KMS-11 (cell line): ENCODE measurements around the gene CPNE5.

Experiments used
- H2AFZ ChIP-seq: fragments of 200-600 bp; sonication (generic); 2 replicates; pipeline ENCODE4 v1.6.1; 2016; ENCODE audit warnings: antibody characterized with exemption, mixed run types, low read depth
- H3K27ac ChIP-seq: fragments of 200-600 bp; sonication (generic); 2 replicates; pipeline ENCODE4 v1.6.1; 2016; ENCODE audit warnings: mild to moderate bottlenecking, mixed run types
- H3K27me3 ChIP-seq: fragments of 200-600 bp; sonication (generic); 2 replicates; pipeline ENCODE4 v1.6.1; 2017; ENCODE audit warnings: mild to moderate bottlenecking, low read depth, mixed run types, moderate library complexity; ENCODE audit not compliant: insufficient read depth
- H3K36me3 ChIP-seq: fragments of 200-600 bp; sonication (generic); 2 replicates; pipeline ENCODE4 v1.6.1; 2017; ENCODE audit warnings: mild to moderate bottlenecking, mixed run types; ENCODE audit not compliant: insufficient read depth
- H3K4me1 ChIP-seq: fragments of 200-600 bp; sonication (generic); 2 replicates; pipeline ENCODE4 v1.6.1; 2016; ENCODE audit warnings: mild to moderate bottlenecking, low read depth, mixed run types; ENCODE audit not compliant: poor library complexity, severe bottlenecking
- H3K4me2 ChIP-seq: fragments of 200-600 bp; sonication (generic); 2 replicates; pipeline ENCODE4 v1.7.0; 2016; ENCODE audit warnings: mild to moderate bottlenecking, mixed run types
- H3K4me3 ChIP-seq: fragments of 200-600 bp; sonication (generic); IDR thresholded peaks from 2 replicates; pipeline ENCODE4 v1.6.1; 2017; ENCODE audit warnings: low read depth, low read length, mixed read lengths; ENCODE audit not compliant: insufficient read depth
- H3K79me2 ChIP-seq: fragments of 200-600 bp; sonication (generic); 2 replicates; pipeline ENCODE4 v1.6.1; 2016; ENCODE audit warnings: low read depth, mixed run types; ENCODE audit not compliant: insufficient read depth
- H3K9ac ChIP-seq: fragments of 200-600 bp; sonication (generic); 2 replicates; pipeline ENCODE4 v1.6.1; 2016; ENCODE audit warnings: mild to moderate bottlenecking, mixed run types
- H4K20me1 ChIP-seq: fragments of 200-600 bp; sonication (generic); 2 replicates; pipeline ENCODE4 v1.6.1; 2016; ENCODE audit warnings: mild to moderate bottlenecking, mixed run types; ENCODE audit not compliant: insufficient read depth
- TF ChIP-seq, protein P1 (sequence below): fragments of 200-600 bp; sonication (generic); conservative IDR thresholded peaks from 2 replicates; pipeline ENCODE4 v1.6.1; 2017; ENCODE audit warnings: low read depth, mild to moderate bottlenecking, antibody characterized with exemption, low read length, moderate library complexity, mixed read lengths

CPNE5 gene

DNA sequence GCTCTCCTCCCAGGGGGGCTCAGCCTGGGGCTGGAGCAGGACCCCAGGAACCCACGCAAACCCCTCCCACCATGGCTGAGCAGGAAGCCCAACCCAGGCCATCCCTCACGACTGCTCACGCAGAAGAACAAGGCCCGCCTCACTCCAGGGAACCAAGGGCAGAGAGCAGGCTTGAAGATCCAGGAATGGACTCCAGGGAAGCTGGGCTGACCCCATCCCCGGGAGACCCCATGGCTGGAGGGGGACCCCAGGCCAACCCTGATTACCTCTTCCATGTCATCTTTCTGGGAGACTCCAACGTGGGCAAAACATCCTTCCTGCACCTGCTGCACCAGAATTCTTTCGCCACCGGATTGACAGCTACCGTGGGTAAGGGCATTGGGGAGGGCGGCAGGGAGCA is 116.9 kb downstream of the CPNE5 start:
- H3K27me3 ChIP-seq: no peaks in the 10 kb centered on the region
- H3K79me2 ChIP-seq: no peaks in the 10 kb centered on the region
- no peak overlapping the region for H3K4me2 ChIP-seq
- TF ChIP-seq, protein P1, sequence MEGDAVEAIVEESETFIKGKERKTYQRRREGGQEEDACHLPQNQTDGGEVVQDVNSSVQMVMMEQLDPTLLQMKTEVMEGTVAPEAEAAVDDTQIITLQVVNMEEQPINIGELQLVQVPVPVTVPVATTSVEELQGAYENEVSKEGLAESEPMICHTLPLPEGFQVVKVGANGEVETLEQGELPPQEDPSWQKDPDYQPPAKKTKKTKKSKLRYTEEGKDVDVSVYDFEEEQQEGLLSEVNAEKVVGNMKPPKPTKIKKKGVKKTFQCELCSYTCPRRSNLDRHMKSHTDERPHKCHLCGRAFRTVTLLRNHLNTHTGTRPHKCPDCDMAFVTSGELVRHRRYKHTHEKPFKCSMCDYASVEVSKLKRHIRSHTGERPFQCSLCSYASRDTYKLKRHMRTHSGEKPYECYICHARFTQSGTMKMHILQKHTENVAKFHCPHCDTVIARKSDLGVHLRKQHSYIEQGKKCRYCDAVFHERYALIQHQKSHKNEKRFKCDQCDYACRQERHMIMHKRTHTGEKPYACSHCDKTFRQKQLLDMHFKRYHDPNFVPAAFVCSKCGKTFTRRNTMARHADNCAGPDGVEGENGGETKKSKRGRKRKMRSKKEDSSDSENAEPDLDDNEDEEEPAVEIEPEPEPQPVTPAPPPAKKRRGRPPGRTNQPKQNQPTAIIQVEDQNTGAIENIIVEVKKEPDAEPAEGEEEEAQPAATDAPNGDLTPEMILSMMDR: no peak
- no peak overlapping the region for H3K4me3 ChIP-seq
- no peak overlapping the region for H3K27ac ChIP-seq
- no peak overlapping the region for H3K9ac ChIP-seq
- no peaks in the 10 kb centered on the region for H4K20me1 ChIP-seq
- H3K4me1 ChIP-seq: no peaks in the 10 kb centered on the region
- H2AFZ ChIP-seq: no peak overlapping the region
- H3K36me3 ChIP-seq: no peaks in the 10 kb centered on the region

DNA sequence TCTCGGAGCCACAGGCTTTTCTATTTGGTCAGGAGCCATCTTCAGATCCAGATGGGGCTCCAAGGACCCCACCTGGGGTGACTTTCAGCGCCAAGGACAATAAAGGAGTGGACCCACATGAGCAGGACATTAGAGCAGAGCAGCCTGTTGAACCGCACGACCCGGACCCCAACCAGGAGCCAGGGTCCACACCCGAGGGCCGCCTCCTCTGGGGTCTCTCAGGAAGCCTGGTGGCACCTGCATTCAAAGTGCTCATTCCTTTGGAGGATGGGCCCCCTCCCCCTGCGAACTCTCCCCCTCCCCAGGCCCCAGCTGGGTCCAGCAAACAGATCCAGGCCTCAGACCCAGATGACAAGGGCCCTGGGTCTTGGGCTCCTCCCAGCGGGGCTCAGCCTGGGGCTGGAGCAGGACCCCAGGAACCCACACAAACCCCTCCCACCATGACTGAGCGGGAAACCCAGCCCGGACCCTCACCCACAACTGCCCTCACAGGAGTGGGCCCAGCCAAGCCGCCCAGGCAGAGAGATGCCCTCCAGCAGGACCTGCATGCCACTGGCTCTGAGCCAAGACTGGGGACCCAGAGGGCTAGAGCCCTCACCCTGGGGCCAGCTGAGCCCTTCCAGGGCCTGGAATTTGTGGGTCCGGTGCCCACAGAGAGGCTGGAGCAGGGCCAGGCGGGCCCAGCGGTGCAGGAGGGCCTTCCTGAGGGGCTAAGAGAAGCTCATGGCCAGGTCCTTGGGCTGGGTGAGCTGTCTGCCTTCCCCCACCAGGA is 117.7 kb downstream of the CPNE5 start:
- Histone ChIP-seq H3K27ac (no peak overlapping the region), H3K4me3 (no peak overlapping the region), H3K27me3 (no peaks in the 10 kb centered on the region), H4K20me1 (no peaks in the 10 kb centered on the region), H3K4me1 (no peaks in the 10 kb centered on the region), H3K4me2 (no peak overlapping the region), H3K36me3 (no peaks in the 10 kb centered on the region), H2AFZ (no peak overlapping the region), H3K9ac (no peak overlapping the region), H3K79me2 (no peaks in the 10 kb centered on the region)
- TF ChIP-seq, protein P1: no peak

- Histone ChIP-seq H3K79me2 (no peaks in the 10 kb centered on the region), H3K4me2 (no peak overlapping the region), H3K4me1 (no peaks in the 10 kb centered on the region), H4K20me1 (no peaks in the 10 kb centered on the region), H3K4me3 (no peak overlapping the region), H3K36me3 (no peaks in the 10 kb centered on the region), H3K9ac (no peak overlapping the region), H3K27ac (no peak overlapping the region), H3K27me3 (no peaks in the 10 kb centered on the region), H2AFZ (no peak overlapping the region)
- TF ChIP-seq, protein P1: no peak
Measured at GRCh38 chr6:36720251-36721141, 118.7 kb downstream of the CPNE5 start.

DNA sequence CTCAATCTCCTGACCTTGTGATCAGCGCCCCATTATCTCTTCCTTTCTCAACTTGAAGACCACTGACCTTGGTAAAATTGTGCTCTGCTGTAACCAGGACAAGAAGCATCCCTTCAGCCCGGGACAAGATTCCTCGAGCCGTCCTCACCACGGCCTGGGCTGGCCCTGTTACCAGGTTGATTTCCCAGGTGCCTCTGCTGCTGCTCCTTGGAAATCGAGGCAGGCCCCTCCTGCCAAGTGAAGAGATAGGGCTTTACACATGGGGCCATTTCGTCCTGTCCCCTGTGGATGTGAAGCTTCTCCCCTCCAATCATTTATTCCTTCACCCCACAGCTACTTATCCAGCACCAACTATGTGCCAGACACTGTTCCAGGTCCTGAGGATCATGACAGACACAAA is 120.1 kb downstream of the CPNE5 start:
- Histone ChIP-seq H3K27ac (no peak overlapping the region), H3K27me3 (no peaks in the 10 kb centered on the region), H4K20me1 (no peaks in the 10 kb centered on the region), H2AFZ (no peak overlapping the region), H3K4me2 (no peak overlapping the region), H3K79me2 (no peaks in the 10 kb centered on the region), H3K36me3 (no peaks in the 10 kb centered on the region), H3K4me3 (no peak overlapping the region), H3K4me1 (no peaks in the 10 kb centered on the region), H3K9ac (no peak overlapping the region)
- TF ChIP-seq, protein P1: no peak
